Cardiac fibroblast (primary cell): ENCODE results near the gene ITPR3.
A peak's percentile ranks its signal among the peaks of the same experiment; 100 is the strongest.

Experiments used
- DNase-seq, 2 donors: peaks; one replicate each; pipeline versions ENCODE4 v3.0.0 to v3.0.0-alpha.2; 2010; ENCODE audit warnings: low read depth in 2 of 2
- H3K4me3 ChIP-seq, 2 donors: replicated peaks in 1 of 2; 1 replicate in 1 of 2; 2 replicates in 1 of 2; pipeline ENCODE4 v1.5.1; 2011; ENCODE audit warnings: low read depth in 2 of 2, low read length in 2 of 2, mild to moderate bottlenecking in 2 of 2, moderate library complexity in 1 of 2
- CTCF ChIP-seq: IDR thresholded peaks from one replicate; pipeline ENCODE4 v1.5.1; 2011; ENCODE audit warnings: low read depth, mild to moderate bottlenecking, low read length, inconsistent platforms

The ITPR3 gene

GRCh38 chr6:33678233-33678931 is 57.3 kb downstream of the ITPR3 start:
- DNase-seq = no peak
- TF ChIP-seq CTCF = no peak
- no peak overlapping the region for H3K4me3 ChIP-seq

GRCh38 chr6:33678932-33679490 is 57.9 kb downstream of the ITPR3 start:
- TF ChIP-seq CTCF = no peak
- DNase-seq = no peak
- H3K4me3 ChIP-seq = no peak overlapping the region

- no peak for DNase-seq
- no peak for TF ChIP-seq CTCF
These were observed 58.6 kb downstream of the ITPR3 start for GRCh38 chr6:33679761-33680160.

GRCh38 chr6:33682341-33682740 is 61.2 kb downstream of the ITPR3 start:
- TF ChIP-seq CTCF = no peak
- no peak overlapping the region for H3K4me3 ChIP-seq
- no peak for DNase-seq

More at GRCh38 chr6:33679761-33680160, 58.6 kb downstream of the ITPR3 start:
- H3K4me3 ChIP-seq = no peak overlapping the region

GRCh38 chr6:33683051-33683571 is 62.0 kb downstream of the ITPR3 start:
- no peak for TF ChIP-seq CTCF
- peak in 1 of 2 donors; percentile 10 for DNase-seq
- H3K4me3 ChIP-seq = no peak overlapping the region

- no peak overlapping the region for H3K4me3 ChIP-seq
- TF ChIP-seq CTCF = no peak
- no peak for DNase-seq
These were observed 62.7 kb downstream of the ITPR3 start for GRCh38 chr6:33683576-33684427.
